Loucy (cell line): ENCODE data around the gene HHATL.

Source experiments
- EZH2phosphoT487 ChIP-seq: fragments of 200-600 bp; IDR thresholded peaks from 2 replicates; pipeline ENCODE4 v1.6.1; 2018; ENCODE audit warnings: antibody characterized with exemption, mild to moderate bottlenecking, moderate library complexity, borderline replicate concordance
- TF ChIP-seq, protein P1 (sequence below): fragments of 200-600 bp; sonication (generic); conservative IDR thresholded peaks from 2 replicates; pipeline ENCODE4 v1.5.1; 2014; ENCODE audit warnings: mild to moderate bottlenecking, antibody characterized with exemption, low read length

DNA sequence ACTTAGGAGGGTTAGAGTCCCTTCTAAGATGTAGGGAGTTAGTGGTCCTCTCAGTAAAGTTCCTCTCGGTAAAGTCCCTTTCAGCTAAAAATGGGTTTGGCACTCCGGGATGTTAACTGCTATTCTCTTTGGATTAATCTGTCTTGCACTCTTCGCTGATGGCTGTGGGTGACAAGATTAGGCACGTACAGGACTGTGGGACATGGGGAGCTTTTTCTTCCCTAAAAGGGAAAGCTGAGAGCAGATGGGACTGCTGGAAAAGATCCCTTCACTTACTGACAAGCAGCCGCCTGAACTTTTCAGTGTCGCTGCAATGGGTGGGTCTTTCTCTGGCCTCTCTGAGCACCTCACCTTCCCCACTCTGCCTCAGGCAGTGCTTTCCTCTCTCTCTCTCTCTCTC, 16.4 kb upstream of the HHATL start:
- TF ChIP-seq EZH2phosphoT487, result no peak
- TF ChIP-seq, protein P1, sequence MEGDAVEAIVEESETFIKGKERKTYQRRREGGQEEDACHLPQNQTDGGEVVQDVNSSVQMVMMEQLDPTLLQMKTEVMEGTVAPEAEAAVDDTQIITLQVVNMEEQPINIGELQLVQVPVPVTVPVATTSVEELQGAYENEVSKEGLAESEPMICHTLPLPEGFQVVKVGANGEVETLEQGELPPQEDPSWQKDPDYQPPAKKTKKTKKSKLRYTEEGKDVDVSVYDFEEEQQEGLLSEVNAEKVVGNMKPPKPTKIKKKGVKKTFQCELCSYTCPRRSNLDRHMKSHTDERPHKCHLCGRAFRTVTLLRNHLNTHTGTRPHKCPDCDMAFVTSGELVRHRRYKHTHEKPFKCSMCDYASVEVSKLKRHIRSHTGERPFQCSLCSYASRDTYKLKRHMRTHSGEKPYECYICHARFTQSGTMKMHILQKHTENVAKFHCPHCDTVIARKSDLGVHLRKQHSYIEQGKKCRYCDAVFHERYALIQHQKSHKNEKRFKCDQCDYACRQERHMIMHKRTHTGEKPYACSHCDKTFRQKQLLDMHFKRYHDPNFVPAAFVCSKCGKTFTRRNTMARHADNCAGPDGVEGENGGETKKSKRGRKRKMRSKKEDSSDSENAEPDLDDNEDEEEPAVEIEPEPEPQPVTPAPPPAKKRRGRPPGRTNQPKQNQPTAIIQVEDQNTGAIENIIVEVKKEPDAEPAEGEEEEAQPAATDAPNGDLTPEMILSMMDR, result no peak
